ENCODE results near the gene C20orf144. TPM values are rescaled to one million over a fixed set of nuclear protein-coding genes. Genes with fewer than 3 reads are reported as not detected.
A peak's percentile ranks its signal among the peaks of the same experiment; 100 is the strongest.

Gene C20orf144
- polyA plus RNA-seq, 3 donors from 2014 or later = 0.13 to 0.22 TPM; not detected in 1

GRCh38 chr20:33653218-33653899 is 8.8 kb upstream of the C20orf144 start:
- Mint-ChIP-seq H3K4me1 (peaks cover 13 to 17% of the 10 kb centered on the region in 2 donors), H3K27me3 (ENCODE audit: low read depth in 3 of 3) (peaks cover 0 to 4% (median 0%) of the 10 kb centered on the region in 3 donors), H3K9me3 (no peaks in the 10 kb centered on the region), H3K36me3 (no peaks in the 10 kb centered on the region), H3K4me3 (no peak overlapping the region), H3K27ac (peak overlapping the region in 2 of 6 donors; percentile 15 to 40)
- DNase-seq = peak; percentile 20 to 48 (median 38)

DNA sequence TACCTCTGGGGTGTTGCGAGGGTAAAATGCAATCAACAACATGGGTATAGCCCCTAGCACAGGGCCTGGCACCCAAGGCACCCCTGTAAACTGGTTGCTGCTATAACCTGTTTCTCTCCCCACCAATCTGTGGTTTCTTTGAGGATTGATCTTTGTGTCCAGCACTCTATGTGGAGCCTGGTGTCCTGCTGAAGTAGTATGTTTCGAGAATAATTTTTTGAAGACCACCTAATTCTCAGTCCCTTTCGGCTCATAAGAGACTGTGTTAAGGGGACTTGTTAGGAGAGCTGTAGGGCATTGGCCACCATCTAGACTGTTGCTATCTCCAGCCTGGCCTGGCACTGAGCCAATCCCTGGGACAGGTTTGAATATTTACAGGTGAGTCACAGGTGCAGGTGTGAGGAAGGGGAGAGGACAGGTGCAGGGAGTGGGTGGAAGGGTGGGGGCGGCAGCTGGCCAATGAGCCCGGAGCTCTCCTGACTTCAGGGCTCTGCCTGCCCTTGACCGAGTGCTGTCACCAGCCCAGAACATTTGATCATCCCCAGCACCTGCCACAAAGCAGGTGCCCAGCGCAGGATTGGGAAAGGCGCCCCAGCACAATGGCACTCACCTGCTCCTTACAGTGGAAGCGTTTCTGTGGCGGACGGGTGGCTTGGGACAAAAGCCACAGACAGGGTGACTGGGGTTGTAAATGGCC is 8.1 kb upstream of the C20orf144 start:
- Mint-ChIP-seq H3K4me1 (peaks cover 6 to 10% of the 10 kb centered on the region in 2 donors), H3K4me3 (no peak overlapping the region), H3K36me3 (no peaks in the 10 kb centered on the region), H3K9me3 (no peaks in the 10 kb centered on the region), H3K27me3 (ENCODE audit: low read depth in 3 of 3) (peaks cover 0 to 4% (median 0%) of the 10 kb centered on the region in 3 donors), H3K27ac (no peak overlapping the region)
- no peak for DNase-seq

- Mint-ChIP-seq H3K27me3 (ENCODE audit: low read depth in 3 of 3) (peaks cover 0 to 4% (median 0%) of the 10 kb centered on the region in 3 donors), H3K4me3 (no peak overlapping the region), H3K27ac (no peak overlapping the region), H3K9me3 (no peaks in the 10 kb centered on the region), H3K4me1 (peaks cover 2 to 3% of the 10 kb centered on the region in 2 donors), H3K36me3 (no peaks in the 10 kb centered on the region)
- no peak for DNase-seq
Observed at GRCh38 chr20:33654680-33655161, 7.4 kb upstream of the C20orf144 start.

DNA sequence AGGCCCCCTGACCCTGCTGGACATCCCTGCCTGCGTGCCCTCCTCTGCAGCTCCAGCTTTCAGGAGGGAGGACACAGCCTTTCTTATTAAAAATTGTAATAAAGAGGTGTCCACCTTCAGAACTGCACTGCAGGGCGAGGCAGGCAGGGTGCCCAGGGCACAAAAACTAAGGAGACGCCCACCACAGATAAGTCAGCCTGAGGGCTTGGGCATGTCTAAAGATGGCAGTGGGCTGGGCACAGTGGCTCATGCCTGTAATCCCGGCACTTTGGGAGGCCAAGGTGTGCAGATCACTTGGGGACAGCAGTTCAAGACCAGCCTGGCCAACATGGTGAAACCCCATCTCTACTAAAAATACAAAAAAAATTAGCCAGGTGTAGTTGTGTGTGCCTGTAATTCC is 7.0 kb upstream of the C20orf144 start:
- no peaks in the 10 kb centered on the region for H3K4me1 Mint-ChIP-seq

DNA sequence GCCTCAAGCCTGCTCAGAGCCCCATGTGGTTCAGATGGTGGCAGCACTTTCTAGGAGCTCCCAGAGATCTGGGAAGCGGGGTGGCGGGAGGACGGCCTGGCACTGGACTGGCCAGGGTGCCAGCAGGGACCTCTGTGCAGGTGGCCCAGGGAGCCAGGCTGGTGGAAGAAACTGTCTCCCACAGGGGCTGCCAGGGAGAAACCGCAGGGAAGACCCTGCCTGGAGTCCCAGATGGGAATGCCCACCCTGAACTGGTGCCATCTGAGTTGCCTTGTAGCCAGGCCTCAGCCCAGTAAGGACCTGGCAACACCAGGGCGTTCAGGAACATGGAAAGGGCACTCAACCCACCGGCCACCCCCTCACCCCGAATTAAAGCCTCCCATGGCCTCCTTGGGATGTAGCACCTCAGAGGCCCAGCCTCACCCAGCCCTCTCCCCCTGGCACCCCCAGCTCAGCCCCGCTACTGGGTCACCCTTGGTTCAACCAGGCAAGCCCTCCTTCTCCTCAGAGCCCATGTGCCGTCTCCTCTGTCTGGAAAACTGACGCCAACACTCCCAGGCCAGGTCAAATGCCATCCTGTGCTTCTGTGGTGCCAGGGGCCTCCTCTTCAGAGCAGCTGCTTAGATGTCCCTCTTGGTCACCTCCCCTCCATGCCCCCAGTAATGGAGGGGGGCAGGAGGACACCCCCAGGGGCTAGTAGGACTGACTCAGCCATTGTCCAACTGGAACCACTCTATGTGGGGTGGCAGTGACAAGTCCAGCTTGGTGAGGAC is 5.9 kb upstream of the C20orf144 start:
- Mint-ChIP-seq H3K36me3 (no peaks in the 10 kb centered on the region), H3K9me3 (no peaks in the 10 kb centered on the region), H3K4me1 (no peaks in the 10 kb centered on the region), H3K27ac (no peak overlapping the region), H3K27me3 (ENCODE audit: low read depth in 3 of 3) (peaks cover 0 to 4% (median 0%) of the 10 kb centered on the region in 3 donors), H3K4me3 (no peak overlapping the region)
- no peak for DNase-seq

More for the DNA sequence above, 7.0 kb upstream of the C20orf144 start:
- DNase-seq = no peak
- Mint-ChIP-seq H3K27me3 (ENCODE audit: low read depth in 3 of 3) (peaks cover 0 to 4% (median 0%) of the 10 kb centered on the region in 3 donors), H3K27ac (no peak overlapping the region), H3K4me3 (no peak overlapping the region), H3K36me3 (no peaks in the 10 kb centered on the region), H3K9me3 (no peaks in the 10 kb centered on the region)

DNA sequence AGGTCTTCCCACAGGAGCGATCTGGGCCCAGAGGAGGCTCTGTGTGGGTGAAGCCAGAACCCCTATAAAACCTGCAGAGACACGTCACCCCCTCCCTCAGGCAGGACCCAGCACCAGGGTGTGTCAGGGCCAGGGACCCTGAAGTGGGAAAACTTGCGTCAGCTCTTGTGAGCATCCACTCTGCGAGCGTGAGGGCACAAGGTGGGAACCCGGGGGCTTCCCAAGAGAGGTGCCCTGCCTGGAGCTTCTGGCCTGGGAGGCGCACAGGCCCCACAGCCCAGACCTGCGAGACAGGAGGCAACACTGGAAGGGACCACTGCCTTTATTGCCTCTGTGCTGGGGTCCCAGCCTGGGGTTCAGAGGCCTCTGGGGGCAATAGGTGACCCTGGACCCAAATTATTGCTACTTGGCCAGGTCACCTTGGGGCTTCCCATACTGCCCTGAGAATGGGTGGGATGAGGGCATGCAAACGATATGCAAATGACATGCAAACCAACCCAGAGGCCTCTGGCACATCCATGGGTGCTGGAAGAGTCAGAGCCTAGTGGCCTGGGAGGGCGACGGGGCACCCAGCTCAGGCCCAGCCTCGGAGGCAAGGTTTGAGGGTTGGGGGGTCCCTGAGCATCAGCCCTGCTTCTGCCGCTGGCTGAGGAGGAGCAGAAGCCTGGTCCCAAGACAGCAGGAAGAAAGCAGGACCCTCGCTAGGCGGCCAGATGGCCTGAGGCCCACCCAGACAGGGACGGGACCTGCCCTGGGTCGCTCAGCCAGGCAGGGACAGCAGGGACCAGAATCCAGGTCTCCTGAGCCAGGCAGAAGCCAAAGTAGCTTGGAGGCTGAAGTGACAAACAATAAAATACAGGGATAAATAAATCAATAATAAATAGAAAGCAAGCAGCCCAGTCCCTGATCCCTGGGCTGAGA is 5.1 kb upstream of the C20orf144 start:
- Mint-ChIP-seq H3K27me3 (ENCODE audit: low read depth in 3 of 3) (peaks cover 0 to 4% (median 2%) of the 10 kb centered on the region in 3 donors), H3K36me3 (no peaks in the 10 kb centered on the region), H3K27ac (no peak overlapping the region), H3K4me3 (no peak overlapping the region), H3K9me3 (no peaks in the 10 kb centered on the region), H3K4me1 (no peaks in the 10 kb centered on the region)
- no peak for DNase-seq

- Mint-ChIP-seq H3K4me3 (no peak overlapping the region), H3K27me3 (ENCODE audit: low read depth in 3 of 3) (peaks cover 1 to 4% (median 3%) of the 10 kb centered on the region in 3 donors), H3K27ac (no peak overlapping the region), H3K4me1 (peaks cover 3% of the 10 kb centered on the region in 2 donors), H3K36me3 (no peaks in the 10 kb centered on the region), H3K9me3 (no peaks in the 10 kb centered on the region)
- DNase-seq = no peak
Observed at GRCh38 chr20:33657704-33658095, 4.4 kb upstream of the C20orf144 start.

DNA sequence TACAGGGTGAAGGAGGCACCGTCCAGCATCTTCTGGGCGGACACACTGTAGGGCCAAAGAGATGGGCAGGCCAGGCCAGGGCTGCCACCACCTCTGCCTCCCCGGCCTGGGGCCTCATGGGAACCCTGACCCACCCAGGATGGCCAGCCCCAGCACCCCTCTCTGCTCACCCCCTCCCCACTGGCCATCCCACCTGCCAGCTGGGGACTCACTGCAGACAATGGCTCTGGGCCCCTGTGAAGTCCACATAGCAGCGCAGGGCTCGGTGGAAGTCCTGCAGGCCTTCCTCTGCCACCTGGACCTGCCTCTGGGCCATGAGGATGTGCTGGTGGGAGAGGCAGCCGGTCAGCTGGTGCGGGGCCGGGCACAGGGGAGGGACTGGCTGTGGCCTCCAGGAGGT is 3.6 kb upstream of the C20orf144 start:
- peaks cover 7% of the 10 kb centered on the region in 2 donors for H3K4me1 Mint-ChIP-seq
- H3K27ac Mint-ChIP-seq = no peak overlapping the region
- DNase-seq = no peak
- no peaks in the 10 kb centered on the region for H3K9me3 Mint-ChIP-seq
- H3K4me3 Mint-ChIP-seq = no peak overlapping the region
- H3K27me3 Mint-ChIP-seq (ENCODE audit: low read depth in 3 of 3) = peaks cover 3 to 4% (median 4%) of the 10 kb centered on the region in 3 donors
- no peaks in the 10 kb centered on the region for H3K36me3 Mint-ChIP-seq

- DNase-seq = no peak
- H3K27ac Mint-ChIP-seq = peak overlapping the region in 1 of 6 donors; percentile 49
- peaks cover 9% of the 10 kb centered on the region in 2 donors for H3K4me1 Mint-ChIP-seq
- no peak overlapping the region for H3K4me3 Mint-ChIP-seq
- peaks cover 3 to 7% (median 4%) of the 10 kb centered on the region in 3 donors for H3K27me3 Mint-ChIP-seq (ENCODE audit: low read depth in 3 of 3)
- H3K9me3 Mint-ChIP-seq = no peaks in the 10 kb centered on the region
- H3K36me3 Mint-ChIP-seq = no peaks in the 10 kb centered on the region
Observed at GRCh38 chr20:33658929-33659328, 3.2 kb upstream of the C20orf144 start.

DNA sequence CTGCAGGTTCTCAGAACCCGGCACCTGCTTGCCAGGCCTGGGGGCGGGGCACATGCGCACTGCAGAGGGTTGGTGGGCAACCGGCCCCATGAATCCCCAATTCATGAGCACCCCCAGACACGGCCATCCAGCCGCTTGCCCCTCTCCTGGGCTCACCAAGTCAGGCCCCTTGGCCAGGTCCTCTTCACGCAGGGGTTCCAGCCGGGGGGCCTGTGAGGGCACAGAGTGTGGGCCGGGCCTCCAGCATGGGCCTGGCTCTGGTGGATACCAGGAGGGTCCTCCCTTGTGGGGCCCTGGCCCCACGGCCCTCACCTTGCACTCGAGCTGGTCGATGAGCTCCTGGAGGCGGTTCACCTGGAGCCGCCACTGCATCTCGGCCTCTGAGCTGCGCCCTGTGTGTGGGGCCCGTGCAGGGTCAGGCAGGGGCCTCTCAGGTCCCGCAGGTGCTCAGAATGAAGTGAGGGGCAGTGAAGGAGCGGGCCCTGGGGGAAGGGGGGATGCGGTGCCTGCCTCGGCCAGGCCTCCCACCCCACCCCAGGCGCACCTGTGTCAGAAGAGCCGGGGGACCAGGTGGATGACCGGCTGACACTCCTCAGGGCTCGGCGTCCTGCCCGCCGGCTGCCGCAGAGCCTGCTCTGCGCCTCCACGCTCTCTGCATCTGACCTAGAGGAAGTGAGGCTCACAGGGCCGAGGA is 2.6 kb upstream of the C20orf144 start:
- no peak for DNase-seq
- Mint-ChIP-seq H3K36me3 (no peaks in the 10 kb centered on the region), H3K27me3 (ENCODE audit: low read depth in 3 of 3) (peaks cover 3 to 7% (median 4%) of the 10 kb centered on the region in 3 donors), H3K4me1 (peaks cover 14 to 15% of the 10 kb centered on the region in 2 donors), H3K27ac (no peak overlapping the region), H3K4me3 (no peak overlapping the region), H3K9me3 (no peaks in the 10 kb centered on the region)

DNA sequence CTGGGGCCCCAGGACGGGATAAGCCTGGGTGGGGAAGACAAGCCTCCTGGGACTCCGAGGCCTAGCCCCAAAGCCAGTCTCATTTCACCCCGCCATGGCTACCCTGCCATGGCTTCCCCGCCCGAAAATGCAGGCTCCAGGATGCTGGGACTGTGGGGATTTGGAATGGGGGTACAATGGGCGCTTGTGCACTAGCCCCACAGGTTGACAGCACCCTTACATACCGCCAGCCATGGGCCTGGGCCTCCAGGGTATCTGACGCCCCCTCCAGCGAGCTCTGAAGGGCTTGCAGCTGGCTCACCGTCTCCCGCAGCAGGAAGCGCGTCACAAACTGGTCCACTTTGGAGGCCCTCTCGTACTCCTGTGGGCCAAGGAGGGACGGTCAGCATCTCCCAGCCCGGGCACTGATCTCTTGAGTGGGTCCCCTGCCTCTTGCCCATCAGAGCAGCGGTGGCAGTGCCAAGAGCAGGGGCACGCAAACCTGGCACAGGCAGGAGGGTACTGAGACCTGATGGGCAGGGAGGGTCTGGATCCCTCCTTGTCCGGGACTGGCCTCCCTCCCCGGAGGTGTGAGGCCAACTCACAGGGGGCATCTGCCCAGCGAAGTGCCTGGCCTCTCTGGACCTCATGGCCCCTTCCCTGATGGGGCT is 2.0 kb upstream of the C20orf144 start:
- H3K27me3 Mint-ChIP-seq (ENCODE audit: low read depth in 3 of 3) = peaks cover 3 to 7% (median 7%) of the 10 kb centered on the region in 3 donors
- H3K4me3 Mint-ChIP-seq = no peak overlapping the region
- H3K9me3 Mint-ChIP-seq = no peaks in the 10 kb centered on the region
- no peak for DNase-seq
- no peak overlapping the region for H3K27ac Mint-ChIP-seq
- H3K4me1 Mint-ChIP-seq = peaks cover 21% of the 10 kb centered on the region in 2 donors
- no peaks in the 10 kb centered on the region for H3K36me3 Mint-ChIP-seq

- H3K27ac Mint-ChIP-seq = peak overlapping the region in 1 of 6 donors; percentile 62
- H3K9me3 Mint-ChIP-seq = no peaks in the 10 kb centered on the region
- peaks cover 26% of the 10 kb centered on the region in 2 donors for H3K4me1 Mint-ChIP-seq
- DNase-seq = no peak
- no peaks in the 10 kb centered on the region for H3K36me3 Mint-ChIP-seq
- peaks cover 3 to 7% (median 7%) of the 10 kb centered on the region in 3 donors for H3K27me3 Mint-ChIP-seq (ENCODE audit: low read depth in 3 of 3)
- no peak overlapping the region for H3K4me3 Mint-ChIP-seq
Observed at GRCh38 chr20:33660685-33661058, 1.5 kb upstream of the C20orf144 start.

All from immature natural killer cell (primary cell).